HEK293 (cell line): ENCODE data around the gene ARHGEF37.

ENCODE experiments used
- BCL11B ChIP-seq: fragments of 450-650 bp; formaldehyde crosslinking; IDR thresholded peaks from 2 replicates; pipeline ENCODE4 v1.5.1; 2016; ENCODE audit warnings: low read depth, missing biosample characterization, missing genetic modification characterization
- GLIS2 ChIP-seq: fragments of 450-650 bp; formaldehyde crosslinking; IDR thresholded peaks from 2 replicates; pipeline ENCODE4 v1.5.1; 2016; ENCODE audit warnings: missing biosample characterization, missing genetic modification characterization
- KLF1 ChIP-seq: fragments of 450-650 bp; formaldehyde crosslinking; IDR thresholded peaks from 2 replicates; pipeline ENCODE4 v1.5.1; 2016; ENCODE audit warnings: missing biosample characterization, missing genetic modification characterization
- MZF1 ChIP-seq: fragments of 450-650 bp; formaldehyde crosslinking; IDR thresholded peaks from 2 replicates; pipeline ENCODE4 v1.5.1; 2017; ENCODE audit warnings: missing biosample characterization, missing genetic modification characterization, borderline replicate concordance
- PBX3 ChIP-seq: sonication (generic); formaldehyde crosslinking; IDR thresholded peaks from 2 replicates; pipeline ENCODE4 v1.8.1; 2022; ENCODE audit warnings: mild to moderate bottlenecking, moderate library complexity, missing genetic modification reagents
- PRDM10 ChIP-seq: fragments of 450-650 bp; formaldehyde crosslinking; IDR thresholded peaks from 2 replicates; pipeline ENCODE4 v1.5.1; 2016; ENCODE audit warnings: missing biosample characterization, missing genetic modification characterization
- SCRT1 ChIP-seq: fragments of 450-650 bp; formaldehyde crosslinking; IDR thresholded peaks from 2 replicates; pipeline ENCODE4 v1.5.1; 2016; ENCODE audit warnings: missing biosample characterization, missing genetic modification characterization, borderline replicate concordance
- SP2 ChIP-seq: fragments of 450-650 bp; formaldehyde crosslinking; IDR thresholded peaks from 2 replicates; pipeline ENCODE4 v1.5.1; 2016; ENCODE audit warnings: missing biosample characterization, missing genetic modification characterization
- TCF7L2 ChIP-seq: IDR thresholded peaks from 2 replicates; pipeline ENCODE4 v1.6.1; 2011; ENCODE audit warnings: low read depth, mild to moderate bottlenecking, inconsistent platforms, low read length, moderate library complexity, borderline replicate concordance
- ZBTB20 ChIP-seq: fragments of 450-650 bp; formaldehyde crosslinking; IDR thresholded peaks from 2 replicates; pipeline ENCODE4 v1.5.1; 2016; ENCODE audit warnings: missing biosample characterization, missing genetic modification characterization
- ZBTB26 ChIP-seq: fragments of 450-650 bp; formaldehyde crosslinking; optimal IDR thresholded peaks from 2 replicates; pipeline ENCODE3; 2016; ENCODE audit warnings: missing biosample characterization, mild to moderate bottlenecking, missing genetic modification characterization
- ZBTB8A ChIP-seq: fragments of 450-650 bp; formaldehyde crosslinking; IDR thresholded peaks from 2 replicates; pipeline ENCODE4 v1.5.1; 2016; ENCODE audit warnings: missing biosample characterization, missing genetic modification characterization
- ZNF184 ChIP-seq: fragments of 450-650 bp; IDR thresholded peaks from 2 replicates; pipeline ENCODE4 v1.5.1; 2018; ENCODE audit warnings: missing biosample characterization, mild to moderate bottlenecking, missing genetic modification characterization
- ZNF2 ChIP-seq: fragments of 450-650 bp; formaldehyde crosslinking; IDR thresholded peaks from 2 replicates; pipeline ENCODE4 v1.5.1; 2016; ENCODE audit warnings: missing biosample characterization, missing genetic modification characterization
- ZNF223 ChIP-seq: fragments of 450-650 bp; formaldehyde crosslinking; IDR thresholded peaks from 2 replicates; pipeline ENCODE4 v1.5.1; 2016; ENCODE audit warnings: missing biosample characterization, missing genetic modification characterization
- ZNF24 ChIP-seq: fragments of 450-650 bp; formaldehyde crosslinking; IDR thresholded peaks from 2 replicates; pipeline ENCODE4 v1.5.1; 2016; ENCODE audit warnings: missing biosample characterization, missing genetic modification characterization
- ZNF341 ChIP-seq: fragments of 450-650 bp; formaldehyde crosslinking; IDR thresholded peaks from 2 replicates; pipeline ENCODE4; 2016; ENCODE audit warnings: low read depth, missing biosample characterization, missing genetic modification characterization
- ZNF501 ChIP-seq: fragments of 450-650 bp; formaldehyde crosslinking; IDR thresholded peaks from 2 replicates; pipeline ENCODE4 v1.5.1; 2016; ENCODE audit warnings: missing biosample characterization, missing genetic modification characterization
- ZNF555 ChIP-seq: fragments of 450-650 bp; formaldehyde crosslinking; conservative IDR thresholded peaks from 2 replicates; pipeline ENCODE4 v1.5.1; 2017; ENCODE audit warnings: missing biosample characterization, mild to moderate bottlenecking, missing genetic modification characterization, inconsistent platforms
- ZNF561 ChIP-seq: fragments of 450-650 bp; IDR thresholded peaks from 2 replicates; pipeline ENCODE4 v1.5.1; 2018; ENCODE audit warnings: missing biosample characterization, missing genetic modification characterization, borderline replicate concordance
- ZNF596 ChIP-seq: fragments of 450-650 bp; IDR thresholded peaks from 2 replicates; pipeline ENCODE4 v1.5.0; 2018; ENCODE audit warnings: missing biosample characterization, mild to moderate bottlenecking, missing genetic modification characterization, moderate library complexity
- ZNF610 ChIP-seq: fragments of 450-650 bp; formaldehyde crosslinking; IDR thresholded peaks from 2 replicates; pipeline ENCODE4 v1.5.1; 2016; ENCODE audit warnings: missing biosample characterization, missing genetic modification characterization, borderline replicate concordance
- ZNF629 ChIP-seq: fragments of 450-650 bp; formaldehyde crosslinking; IDR thresholded peaks from 2 replicates; pipeline ENCODE4 v1.5.1; 2017; ENCODE audit warnings: missing biosample characterization, missing genetic modification characterization
- ZNF660 ChIP-seq: fragments of 450-650 bp; IDR thresholded peaks from 2 replicates; pipeline ENCODE4 v1.5.1; 2018; ENCODE audit warnings: missing biosample characterization, mild to moderate bottlenecking, missing genetic modification characterization
- ZNF76 ChIP-seq: fragments of 450-650 bp; formaldehyde crosslinking; IDR thresholded peaks from 2 replicates; pipeline ENCODE4; 2016; ENCODE audit warnings: low read depth, missing biosample characterization, missing genetic modification characterization, borderline replicate concordance
- ZNF785 ChIP-seq: fragments of 450-650 bp; formaldehyde crosslinking; IDR thresholded peaks from 2 replicates; pipeline ENCODE4 v1.5.1; 2016; ENCODE audit warnings: missing biosample characterization, missing genetic modification characterization
- ZSCAN30 ChIP-seq: fragments of 450-650 bp; IDR thresholded peaks from 2 replicates; pipeline ENCODE4 v1.5.1; 2018; ENCODE audit warnings: missing biosample characterization, mild to moderate bottlenecking, missing genetic modification characterization, moderate library complexity
- ZXDB ChIP-seq: fragments of 450-650 bp; formaldehyde crosslinking; IDR thresholded peaks from 2 replicates; pipeline ENCODE4 v1.5.1; 2016; ENCODE audit warnings: missing biosample characterization, missing genetic modification characterization
- TF ChIP-seq, protein P1 (sequence below): fragments of 450-650 bp; formaldehyde crosslinking; IDR thresholded peaks from 2 replicates; pipeline ENCODE4 v1.5.1; 2016; ENCODE audit warnings: missing biosample characterization, missing genetic modification characterization
- TF ChIP-seq, protein P2 (sequence below): fragments of 450-650 bp; formaldehyde crosslinking; IDR thresholded peaks from 2 replicates; pipeline ENCODE4 v1.5.1; 2016; ENCODE audit warnings: missing biosample characterization, missing genetic modification characterization

Gene ARHGEF37

GRCh38 chr5:149551227-149552037 is 29.9 kb upstream of the ARHGEF37 start, which contains the start of gene CSNK1A1 (continued):
- TF ChIP-seq ZNF629 (tag by site-specific recombination) (peak; percentile 53; the same call in 1 of the 2 replicates), ZBTB26 (tag by site-specific recombination) (peak; percentile 74), SP2 (tag by site-specific recombination) (peak; percentile 95), MZF1 (tag by site-specific recombination) (no peak; the same call in 1 of the 2 replicates), ZNF223 (tag by site-specific recombination) (no peak), ZNF76 (tag by site-specific recombination) (peak; percentile 94), PBX3 (CRISPR knock-in tag) (0 out of 2 replicates have a peak, but pooled peaks have one; percentile 47), PRDM10 (tag by site-specific recombination) (peak; percentile 92), ZNF24 (tag by site-specific recombination) (peak; percentile 63; the same call in 1 of the 2 replicates), ZNF660 (peak; percentile 91), ZNF555 (tag by site-specific recombination) (no peak), ZNF341 (tag by site-specific recombination) (peak; percentile 83), ZNF501 (tag by site-specific recombination) (peak; percentile 71), GLIS2 (tag by site-specific recombination) (peak; percentile 75; the same call in 1 of the 2 replicates), ZNF785 (tag by site-specific recombination) (no peak), ZNF561 (tag by site-specific recombination) (peak; percentile 86), TCF7L2 (peak; percentile 87), ZNF184 (tag by site-specific recombination) (0 out of 2 replicates have a peak, but pooled peaks have one; percentile 70), ZXDB (tag by site-specific recombination) (peak; percentile 76), SCRT1 (tag by site-specific recombination) (peak; percentile 100), ZSCAN30 (tag by site-specific recombination) (peak; percentile 77), ZNF2 (peak; percentile 86), ZBTB20 (tag by site-specific recombination) (no peak; the same call in 1 of the 2 replicates), ZNF596 (tag by site-specific recombination) (0 out of 2 replicates have a peak, but pooled peaks have one; percentile 19), ZNF610 (tag by site-specific recombination) (peak; percentile 86; the same call in 1 of the 2 replicates), ZBTB8A (peak; percentile 55; the same call in 1 of the 2 replicates), BCL11B (peak; percentile 100), KLF1 (tag by site-specific recombination) (peak; percentile 41; the same call in 1 of the 2 replicates)
- TF ChIP-seq, protein P1, sequence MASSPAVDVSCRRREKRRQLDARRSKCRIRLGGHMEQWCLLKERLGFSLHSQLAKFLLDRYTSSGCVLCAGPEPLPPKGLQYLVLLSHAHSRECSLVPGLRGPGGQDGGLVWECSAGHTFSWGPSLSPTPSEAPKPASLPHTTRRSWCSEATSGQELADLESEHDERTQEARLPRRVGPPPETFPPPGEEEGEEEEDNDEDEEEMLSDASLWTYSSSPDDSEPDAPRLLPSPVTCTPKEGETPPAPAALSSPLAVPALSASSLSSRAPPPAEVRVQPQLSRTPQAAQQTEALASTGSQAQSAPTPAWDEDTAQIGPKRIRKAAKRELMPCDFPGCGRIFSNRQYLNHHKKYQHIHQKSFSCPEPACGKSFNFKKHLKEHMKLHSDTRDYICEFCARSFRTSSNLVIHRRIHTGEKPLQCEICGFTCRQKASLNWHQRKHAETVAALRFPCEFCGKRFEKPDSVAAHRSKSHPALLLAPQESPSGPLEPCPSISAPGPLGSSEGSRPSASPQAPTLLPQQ (tag by site-specific recombination) = peak; percentile 74
- TF ChIP-seq, protein P2, sequence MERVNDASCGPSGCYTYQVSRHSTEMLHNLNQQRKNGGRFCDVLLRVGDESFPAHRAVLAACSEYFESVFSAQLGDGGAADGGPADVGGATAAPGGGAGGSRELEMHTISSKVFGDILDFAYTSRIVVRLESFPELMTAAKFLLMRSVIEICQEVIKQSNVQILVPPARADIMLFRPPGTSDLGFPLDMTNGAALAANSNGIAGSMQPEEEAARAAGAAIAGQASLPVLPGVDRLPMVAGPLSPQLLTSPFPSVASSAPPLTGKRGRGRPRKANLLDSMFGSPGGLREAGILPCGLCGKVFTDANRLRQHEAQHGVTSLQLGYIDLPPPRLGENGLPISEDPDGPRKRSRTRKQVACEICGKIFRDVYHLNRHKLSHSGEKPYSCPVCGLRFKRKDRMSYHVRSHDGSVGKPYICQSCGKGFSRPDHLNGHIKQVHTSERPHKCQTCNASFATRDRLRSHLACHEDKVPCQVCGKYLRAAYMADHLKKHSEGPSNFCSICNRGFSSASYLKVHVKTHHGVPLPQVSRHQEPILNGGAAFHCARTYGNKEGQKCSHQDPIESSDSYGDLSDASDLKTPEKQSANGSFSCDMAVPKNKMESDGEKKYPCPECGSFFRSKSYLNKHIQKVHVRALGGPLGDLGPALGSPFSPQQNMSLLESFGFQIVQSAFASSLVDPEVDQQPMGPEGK (tag by site-specific recombination) = peak; percentile 62
